GM19468 (cell line): ENCODE data around the gene PSMD1.

Experiments used
- ATAC-seq: cut with Tn5 transposase; IDR thresholded peaks from one replicate; pipeline ENCODE4 v1.9.1; 2021; ENCODE audit warnings: mild to moderate bottlenecking, moderate library complexity, moderate number of reproducible peaks; ENCODE audit not compliant: unreplicated experiment; ENCODE audit errors: extremely low read depth

Gene PSMD1

GRCh38 chr2:231100990-231101389 is 44.3 kb downstream of the PSMD1 start:
- ATAC-seq, result no peak

- no peak for ATAC-seq
Observed at GRCh38 chr2:231102772-231103171, 46.1 kb downstream of the PSMD1 start.

GRCh38 chr2:231104115-231104713 is 47.5 kb downstream of the PSMD1 start:
- no peak for ATAC-seq

GRCh38 chr2:231110551-231110950 is 53.9 kb downstream of the PSMD1 start:
- no peak for ATAC-seq

GRCh38 chr2:231111987-231112386 is 55.3 kb downstream of the PSMD1 start:
- no peak for ATAC-seq

GRCh38 chr2:231113489-231113888 is 56.8 kb downstream of the PSMD1 start:
- ATAC-seq, result no peak

GRCh38 chr2:231115651-231116050 is 59.0 kb downstream of the PSMD1 start:
- no peak for ATAC-seq

GRCh38 chr2:231117148-231117547 is 60.5 kb downstream of the PSMD1 start:
- no peak for ATAC-seq

- ATAC-seq, result no peak
Observed at GRCh38 chr2:231117922-231118613, 61.4 kb downstream of the PSMD1 start.

GRCh38 chr2:231118614-231118942 is 61.9 kb downstream of the PSMD1 start:
- no peak for ATAC-seq

- no peak for ATAC-seq
Observed at GRCh38 chr2:231123362-231123898, 66.8 kb downstream of the PSMD1 start.

- no peak for ATAC-seq
Observed at GRCh38 chr2:231124838-231125568, 68.3 kb downstream of the PSMD1 start, which contains the start of gene HTR2B. HTR2B (minus strand) TSS chr2:231125042; CDS start chr2:231123764, 1,278 bp downstream.

- ATAC-seq, result no peak
Observed at GRCh38 chr2:231126123-231126522, 69.5 kb downstream of the PSMD1 start.

- ATAC-seq, result no peak
Observed at GRCh38 chr2:231127480-231127879, 70.8 kb downstream of the PSMD1 start.

GRCh38 chr2:231127936-231128335 is 71.3 kb downstream of the PSMD1 start:
- no peak for ATAC-seq

- no peak for ATAC-seq
Observed at GRCh38 chr2:231128541-231128940, 71.9 kb downstream of the PSMD1 start.

- no peak for ATAC-seq
Observed at GRCh38 chr2:231129216-231129615, 72.5 kb downstream of the PSMD1 start.

- ATAC-seq, result no peak
Observed at GRCh38 chr2:231130336-231131056, 73.8 kb downstream of the PSMD1 start.

- ATAC-seq, result no peak
Observed at GRCh38 chr2:231132129-231132528, 75.5 kb downstream of the PSMD1 start.

GRCh38 chr2:231133365-231134099 is 76.9 kb downstream of the PSMD1 start:
- ATAC-seq, result no peak
